Type B pancreatic cell (in vitro differentiated cells): ENCODE data around the gene BCAS3. TPM values are rescaled to one million over a fixed set of nuclear protein-coding genes. Genes with fewer than 3 reads are reported as not detected.

ENCODE experiments used
- DNase-seq: peaks from one replicate; pipeline ENCODE4 v3.0.0; 2021; ENCODE audit warnings: mixed read lengths; ENCODE audit not compliant: unreplicated experiment; ENCODE audit errors: extremely low spot score
- H3K27ac Mint-ChIP-seq: 2 replicates; pipeline ENCODE4 v1.8.0; 2021; ENCODE audit warnings: mild to moderate bottlenecking, mixed read lengths
- H3K27me3 Mint-ChIP-seq: 2 replicates; pipeline ENCODE4 v1.8.0; 2021; ENCODE audit warnings: mixed read lengths
- H3K36me3 Mint-ChIP-seq: 2 replicates; pipeline ENCODE4 v1.8.0; 2021; ENCODE audit warnings: mixed read lengths
- H3K4me1 Mint-ChIP-seq: one replicate; pipeline ENCODE4 v1.8.0; 2021; ENCODE audit warnings: mixed read lengths; ENCODE audit not compliant: unreplicated experiment
- H3K4me3 Mint-ChIP-seq: 2 replicates; pipeline ENCODE4 v1.8.0; 2021; ENCODE audit warnings: mild to moderate bottlenecking, mixed read lengths
- H3K9me3 Mint-ChIP-seq: 2 replicates; pipeline ENCODE4 v1.8.0; 2021; ENCODE audit warnings: mixed read lengths
- total RNA-seq: library from RNA; stranded (reverse); gene quantifications from 2 replicates; pipeline ENCODE4 v1.2.1, GENCODE V29; 2021; ENCODE audit warnings: low replicate concordance
- TF ChIP-seq, protein P1 (sequence below): fragments of 200-600 bp; sonication (generic); conservative IDR thresholded peaks from 2 replicates; pipeline ENCODE4 v1.5.0; 2021; ENCODE audit warnings: antibody characterized with exemption, mild to moderate bottlenecking

BCAS3 gene
- total RNA-seq, 1 donor from 2014 or later: 23.0 TPM

DNA sequence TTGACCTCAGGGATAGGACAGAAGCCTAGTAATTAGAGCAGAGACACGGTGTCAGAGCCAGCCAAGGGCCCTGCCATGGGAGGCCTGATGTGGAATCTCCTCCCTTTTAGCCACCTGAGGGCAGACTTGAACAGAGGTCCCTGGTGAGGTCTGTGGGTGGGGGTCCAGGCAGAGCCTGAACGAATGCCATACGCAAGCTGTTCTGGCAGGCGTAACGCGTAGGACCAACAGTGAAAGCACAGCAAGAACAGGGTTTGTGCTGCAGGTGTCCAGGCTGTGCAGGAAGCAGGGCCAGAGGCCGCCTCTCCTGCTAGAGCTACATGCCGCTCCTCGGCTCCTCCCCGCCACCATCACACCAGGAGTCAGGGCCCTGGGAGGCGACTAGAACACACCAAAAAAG, 640.1 kb downstream of the BCAS3 start:
- peaks cover 37% of the 10 kb centered on the region for H3K4me1 Mint-ChIP-seq
- no peak overlapping the region for H3K27ac Mint-ChIP-seq
- peaks cover 3% of the 10 kb centered on the region for H3K36me3 Mint-ChIP-seq
- DNase-seq: no peak
- no peak overlapping the region for H3K4me3 Mint-ChIP-seq
- H3K27me3 Mint-ChIP-seq: peaks cover 12% of the 10 kb centered on the region
- no peaks in the 10 kb centered on the region for H3K9me3 Mint-ChIP-seq
- TF ChIP-seq, protein P1, sequence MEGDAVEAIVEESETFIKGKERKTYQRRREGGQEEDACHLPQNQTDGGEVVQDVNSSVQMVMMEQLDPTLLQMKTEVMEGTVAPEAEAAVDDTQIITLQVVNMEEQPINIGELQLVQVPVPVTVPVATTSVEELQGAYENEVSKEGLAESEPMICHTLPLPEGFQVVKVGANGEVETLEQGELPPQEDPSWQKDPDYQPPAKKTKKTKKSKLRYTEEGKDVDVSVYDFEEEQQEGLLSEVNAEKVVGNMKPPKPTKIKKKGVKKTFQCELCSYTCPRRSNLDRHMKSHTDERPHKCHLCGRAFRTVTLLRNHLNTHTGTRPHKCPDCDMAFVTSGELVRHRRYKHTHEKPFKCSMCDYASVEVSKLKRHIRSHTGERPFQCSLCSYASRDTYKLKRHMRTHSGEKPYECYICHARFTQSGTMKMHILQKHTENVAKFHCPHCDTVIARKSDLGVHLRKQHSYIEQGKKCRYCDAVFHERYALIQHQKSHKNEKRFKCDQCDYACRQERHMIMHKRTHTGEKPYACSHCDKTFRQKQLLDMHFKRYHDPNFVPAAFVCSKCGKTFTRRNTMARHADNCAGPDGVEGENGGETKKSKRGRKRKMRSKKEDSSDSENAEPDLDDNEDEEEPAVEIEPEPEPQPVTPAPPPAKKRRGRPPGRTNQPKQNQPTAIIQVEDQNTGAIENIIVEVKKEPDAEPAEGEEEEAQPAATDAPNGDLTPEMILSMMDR: no peak

DNA sequence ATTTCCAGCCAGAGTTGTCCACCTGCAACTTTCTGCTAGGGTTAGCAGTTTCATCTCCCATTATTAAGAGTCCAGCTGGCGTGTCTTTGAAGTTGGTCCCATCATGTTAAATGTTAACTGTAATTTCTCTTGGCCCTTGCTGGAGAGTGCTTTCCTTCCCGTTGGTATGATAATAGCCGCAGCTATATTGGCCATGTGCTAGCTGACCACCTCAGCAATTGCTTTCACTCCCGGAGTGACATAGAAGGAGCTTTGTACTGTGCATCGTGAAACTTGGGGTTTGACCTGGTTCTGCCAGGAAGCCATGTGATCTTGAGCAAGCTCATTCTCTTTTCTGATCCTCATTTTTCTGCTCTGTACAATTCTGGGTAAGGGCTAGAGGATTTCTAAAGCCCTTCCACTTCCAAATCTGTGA, 641.0 kb downstream of the BCAS3 start:
- H3K4me3 Mint-ChIP-seq: peak overlapping the region; percentile 36
- H3K9me3 Mint-ChIP-seq: no peaks in the 10 kb centered on the region
- peaks cover 17% of the 10 kb centered on the region for H3K27me3 Mint-ChIP-seq
- peak overlapping the region; percentile 4 for H3K27ac Mint-ChIP-seq
- peaks cover 3% of the 10 kb centered on the region for H3K36me3 Mint-ChIP-seq
- no peak for DNase-seq
- TF ChIP-seq, protein P1: no peak
- H3K4me1 Mint-ChIP-seq: peaks cover 37% of the 10 kb centered on the region

DNA sequence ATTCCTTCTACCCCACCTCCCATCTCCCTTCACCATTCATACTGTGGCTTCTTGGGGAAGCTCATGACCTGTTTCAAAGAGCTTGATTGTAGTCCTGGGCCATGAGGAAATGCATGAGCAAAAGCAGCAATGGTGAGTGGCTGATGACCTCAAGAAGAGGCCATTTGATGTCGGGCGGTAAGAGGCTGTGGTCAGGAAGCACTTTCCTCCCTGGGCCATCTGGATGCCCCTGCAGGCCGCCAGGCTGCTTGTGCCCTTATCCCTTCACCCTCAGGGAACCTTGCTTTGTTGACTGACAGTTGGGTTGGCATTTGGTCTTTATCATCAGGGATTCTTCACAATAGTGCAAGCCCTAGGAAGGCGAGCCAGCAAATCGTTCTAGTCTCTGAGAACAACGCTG, 643.7 kb downstream of the BCAS3 start:
- H3K27ac Mint-ChIP-seq: no peak overlapping the region
- no peaks in the 10 kb centered on the region for H3K9me3 Mint-ChIP-seq
- peaks cover 55% of the 10 kb centered on the region for H3K4me1 Mint-ChIP-seq
- TF ChIP-seq, protein P1: no peak
- no peak overlapping the region for H3K4me3 Mint-ChIP-seq
- peaks cover 3% of the 10 kb centered on the region for H3K36me3 Mint-ChIP-seq
- H3K27me3 Mint-ChIP-seq: peaks cover 31% of the 10 kb centered on the region
- no peak for DNase-seq

DNA sequence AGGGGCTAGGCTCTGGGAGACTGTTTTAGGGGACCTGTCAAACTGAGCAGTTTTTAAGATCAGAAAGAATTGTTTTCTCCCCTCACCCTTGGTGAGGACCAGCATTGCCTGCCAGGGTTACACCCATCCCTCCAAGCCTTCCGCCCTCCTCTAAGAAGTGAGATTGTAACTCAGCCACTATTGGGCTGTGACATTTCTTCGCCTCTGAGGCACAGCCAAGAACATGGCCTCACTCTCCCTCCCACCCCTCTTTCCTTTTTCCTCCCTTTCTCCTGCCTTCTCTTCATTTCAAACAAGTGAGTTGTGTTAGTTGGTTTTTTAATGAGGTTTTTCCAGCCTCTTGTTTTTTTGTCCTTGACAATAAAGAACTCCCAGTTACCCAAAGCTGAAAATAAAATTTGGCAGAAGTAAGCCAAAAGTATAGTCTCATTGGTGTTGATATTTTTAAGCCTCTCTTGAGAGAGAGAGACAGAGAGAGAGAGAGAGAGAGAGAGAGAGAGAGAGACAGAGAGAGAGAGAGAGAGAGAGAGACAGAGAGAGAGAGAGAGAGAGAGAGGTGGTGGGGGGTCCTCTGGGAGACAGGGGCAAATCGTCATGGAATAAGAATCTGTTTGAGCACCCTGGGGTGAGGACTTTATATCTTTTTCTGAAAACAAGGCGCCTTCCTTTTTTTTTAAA, 644.8 kb downstream of the BCAS3 start:
- no peak for DNase-seq
- TF ChIP-seq, protein P1: no peak
- Mint-ChIP-seq H3K4me1 (peaks cover 56% of the 10 kb centered on the region), H3K27me3 (peaks cover 31% of the 10 kb centered on the region), H3K9me3 (no peaks in the 10 kb centered on the region), H3K4me3 (no peak overlapping the region), H3K36me3 (peaks cover under 1% of the 10 kb centered on the region), H3K27ac (no peak overlapping the region)

DNA sequence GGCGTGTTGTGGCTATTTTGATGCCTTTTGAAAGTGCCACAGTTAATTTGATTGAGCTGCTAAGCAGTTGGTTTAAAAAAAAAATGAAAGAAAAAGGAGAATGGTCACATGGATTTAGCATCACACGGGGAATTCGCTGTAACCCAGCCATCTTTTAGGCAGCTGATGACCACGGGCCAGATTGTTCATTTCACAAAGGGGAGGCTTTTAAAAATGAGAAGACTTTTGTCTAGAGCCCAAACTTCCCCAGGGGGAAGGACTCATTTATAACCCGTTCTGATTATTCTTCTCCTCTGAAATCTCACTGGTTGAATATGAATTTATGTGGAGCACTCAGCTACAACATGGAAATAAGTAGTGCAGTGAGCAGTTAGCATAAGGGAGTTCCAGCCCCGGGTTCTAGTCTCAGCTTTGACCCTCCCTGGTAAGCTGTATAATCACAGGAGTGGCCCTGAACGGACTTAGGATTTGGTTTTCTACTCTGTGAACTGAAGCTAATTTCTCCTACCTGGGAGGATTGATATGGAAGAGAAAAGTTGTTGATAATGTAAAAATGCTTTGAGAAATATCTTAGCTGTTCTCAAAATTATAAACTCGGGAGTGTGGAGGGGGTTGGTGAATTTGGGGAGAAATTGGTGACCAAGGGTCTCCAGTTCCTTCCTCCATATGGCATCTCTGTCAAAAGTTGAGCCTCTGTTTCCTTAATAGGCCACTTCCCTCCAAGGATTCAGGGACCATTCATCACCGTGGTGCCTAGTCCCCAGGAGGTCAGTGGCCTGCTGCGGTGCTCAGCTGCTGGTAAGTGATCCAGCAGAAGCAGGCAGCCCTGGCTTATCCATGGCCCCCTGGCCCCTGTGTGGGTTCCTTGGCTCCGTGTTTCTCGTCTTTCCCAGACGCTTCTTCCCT, 645.6 kb downstream of the BCAS3 start:
- Mint-ChIP-seq H3K4me1 (peaks cover 53% of the 10 kb centered on the region), H3K27ac (peak overlapping the region; percentile 68), H3K36me3 (no peaks in the 10 kb centered on the region), H3K9me3 (no peaks in the 10 kb centered on the region), H3K4me3 (no peak overlapping the region), H3K27me3 (peaks cover 30% of the 10 kb centered on the region)
- TF ChIP-seq, protein P1: no peak
- no peak for DNase-seq
